H9 (cell line): ENCODE results near the gene DYNC2H1. TPM values are rescaled to one million over a fixed set of nuclear protein-coding genes. Genes with fewer than 3 reads are reported as not detected.

ENCODE experiments used
- DNase-seq: peaks from one replicate; pipeline ENCODE4 v3.0.0-alpha.2; 2017
- H2AFZ ChIP-seq: one replicate; pipeline ENCODE4 v1.6.1; 2013; ENCODE audit warnings: mild to moderate bottlenecking, low read length, control low read depth, moderate library complexity
- H2AK5ac ChIP-seq: 2 replicates; pipeline ENCODE4 v1.6.1; 2013; ENCODE audit warnings: low read length, control low read depth, mixed read lengths; ENCODE audit not compliant: insufficient read length
- H2BK120ac ChIP-seq: one replicate; pipeline ENCODE4 v1.6.1; 2013; ENCODE audit warnings: low read depth, mild to moderate bottlenecking, low read length, control low read depth, inconsistent platforms; ENCODE audit not compliant: poor library complexity, severe bottlenecking
- H2BK12ac ChIP-seq: 2 replicates; pipeline ENCODE4 v1.6.1; 2013; ENCODE audit warnings: low read length, control low read depth, mixed read lengths, low read depth; ENCODE audit not compliant: insufficient read length
- H2BK15ac ChIP-seq: 2 replicates; pipeline ENCODE4 v1.6.1; 2013; ENCODE audit warnings: low read depth, low read length, control low read depth
- H2BK20ac ChIP-seq: one replicate; pipeline ENCODE4 v1.6.1; 2013; ENCODE audit warnings: low read depth, mild to moderate bottlenecking, low read length, control low read depth, inconsistent platforms; ENCODE audit not compliant: poor library complexity, severe bottlenecking
- H2BK5ac ChIP-seq: 2 replicates; pipeline ENCODE4 v1.6.1; 2013; ENCODE audit warnings: low read length, control low read depth, mixed read lengths; ENCODE audit not compliant: insufficient read length
- H3K14ac ChIP-seq: 2 replicates; pipeline ENCODE4 v1.6.1; 2013; ENCODE audit warnings: low read length, control low read depth; ENCODE audit not compliant: insufficient read depth
- H3K18ac ChIP-seq: 2 replicates; pipeline ENCODE4 v1.6.1; 2013; ENCODE audit warnings: low read depth, mild to moderate bottlenecking, mixed read lengths, low read length, control low read depth; ENCODE audit not compliant: insufficient read length
- H3K23ac ChIP-seq: 2 replicates; pipeline ENCODE4 v1.6.1; 2013; ENCODE audit warnings: low read length, control low read depth, mixed read lengths, low read depth; ENCODE audit not compliant: insufficient read length
- H3K23me2 ChIP-seq: 2 replicates; pipeline ENCODE4 v1.6.1; 2013; ENCODE audit warnings: low read depth, mild to moderate bottlenecking, mixed read lengths, low read length, control low read depth; ENCODE audit not compliant: insufficient read length, poor library complexity, severe bottlenecking
- H3K27ac ChIP-seq: 2 replicates; pipeline ENCODE4 v1.5.1; 2013; ENCODE audit warnings: low read length, control low read depth, mixed read lengths, low read depth; ENCODE audit not compliant: insufficient read length
- H3K27me3 ChIP-seq: 2 replicates; pipeline ENCODE4 v1.6.1; 2013; ENCODE audit warnings: low read length, control low read depth, inconsistent platforms; ENCODE audit not compliant: insufficient read depth
- H3K4ac ChIP-seq: 2 replicates; pipeline ENCODE4 v1.6.1; 2013; ENCODE audit warnings: low read depth, mild to moderate bottlenecking, control low read depth, inconsistent platforms, low read length, moderate library complexity
- H3K4me1 ChIP-seq: 2 replicates; pipeline ENCODE4 v1.6.1; 2013; ENCODE audit warnings: low read length, control low read depth, inconsistent platforms; ENCODE audit not compliant: insufficient read depth
- H3K4me2 ChIP-seq: 2 replicates; pipeline ENCODE4 v1.6.1; 2013; ENCODE audit warnings: low read length, control low read depth, mixed read lengths; ENCODE audit not compliant: insufficient read length, insufficient read depth
- H3K56ac ChIP-seq: 2 replicates; pipeline ENCODE4 v1.6.1; 2013; ENCODE audit warnings: low read depth, mild to moderate bottlenecking, mixed read lengths, low read length, control low read depth; ENCODE audit not compliant: insufficient read length
- H3K79me1 ChIP-seq: 2 replicates; pipeline ENCODE4 v1.6.1; 2013; ENCODE audit warnings: low read depth, mild to moderate bottlenecking, moderate library complexity, low read length, control low read depth, inconsistent platforms; ENCODE audit not compliant: insufficient read depth, poor library complexity, severe bottlenecking
- H3K79me2 ChIP-seq: 2 replicates; pipeline ENCODE4 v1.6.1; 2013; ENCODE audit warnings: low read length, control low read depth, inconsistent platforms; ENCODE audit not compliant: insufficient read depth
- H3K9ac ChIP-seq: 2 replicates; pipeline ENCODE4 v1.6.1; 2013; ENCODE audit warnings: low read length, control low read depth, mixed read lengths; ENCODE audit not compliant: insufficient read length; ENCODE audit errors: extremely low read depth
- H3K9me3 ChIP-seq: one replicate; pipeline ENCODE4 v1.6.1; 2013; ENCODE audit warnings: low read depth, low read length, inconsistent platforms; ENCODE audit not compliant: control insufficient read depth
- H3T11ph ChIP-seq: one replicate; pipeline ENCODE4 v1.6.1; 2013; ENCODE audit warnings: mild to moderate bottlenecking, low read length, control low read depth, inconsistent platforms
- H4K20me1 ChIP-seq: one replicate; pipeline ENCODE4 v1.6.1; 2013; ENCODE audit not compliant: control insufficient read depth, insufficient read length, insufficient read depth
- H4K5ac ChIP-seq: 2 replicates; pipeline ENCODE4 v1.6.1; 2013; ENCODE audit warnings: low read depth, mild to moderate bottlenecking, mixed read lengths, low read length, control low read depth; ENCODE audit not compliant: insufficient read length
- H4K8ac ChIP-seq: replicated peaks from 2 replicates; pipeline ENCODE4 v1.6.1; 2013; ENCODE audit warnings: low read length, control low read depth, mixed read lengths, low read depth; ENCODE audit not compliant: insufficient read length
- H4K91ac ChIP-seq: 2 replicates; pipeline ENCODE4 v1.6.1; 2013; ENCODE audit warnings: low read depth, mild to moderate bottlenecking, moderate library complexity, mixed read lengths, low read length, control low read depth; ENCODE audit not compliant: insufficient read length
- H3K27ac Mint-ChIP-seq, 3 experiments: 2 replicates in 2 of 3; 3 replicates in 1 of 3; pipeline ENCODE4 v1.8.0; 2020 to 2021; ENCODE audit warnings: mixed read lengths in 3 of 3, mild to moderate bottlenecking in 1 of 3, moderate library complexity in 1 of 3
- H3K27me3 Mint-ChIP-seq: 2 replicates; pipeline ENCODE4 v1.8.0; 2021; ENCODE audit warnings: low read depth, mild to moderate bottlenecking, moderate library complexity, mixed read lengths
- H3K36me3 Mint-ChIP-seq, 3 experiments: 2 replicates in 2 of 3; 3 replicates in 1 of 3; pipeline ENCODE4 v1.8.0; 2020 to 2021; ENCODE audit warnings: low read depth in 3 of 3, mixed read lengths in 3 of 3; ENCODE audit not compliant: insufficient read depth in 1 of 3
- H3K4me1 Mint-ChIP-seq, 2 experiments: 2 replicates each; pipeline ENCODE4 v1.8.0; 2020; ENCODE audit warnings: mixed read lengths in 2 of 2
- H3K4me3 Mint-ChIP-seq, 2 experiments: 2 replicates in 1 of 2; 3 replicates in 1 of 2; pipeline ENCODE4 v1.8.0; 2020 to 2021; ENCODE audit warnings: mild to moderate bottlenecking in 2 of 2, mixed read lengths in 2 of 2, moderate library complexity in 1 of 2
- H3K9me3 Mint-ChIP-seq, 2 experiments: 2 replicates in 1 of 2; 3 replicates in 1 of 2; pipeline ENCODE4 v1.8.0; 2020; ENCODE audit warnings: mild to moderate bottlenecking in 2 of 2, mixed read lengths in 2 of 2, moderate library complexity in 1 of 2
- CTCF ChIP-seq: fragments of 200-600 bp; sonication (generic); conservative IDR thresholded peaks from 3 replicates; pipeline ENCODE4 v1.8.0; 2021; ENCODE audit warnings: antibody characterized with exemption, mild to moderate bottlenecking
- WGBS: extraction: QIAGEN DNeasy Blood & Tissue Kit; methylation state at CpG from one replicate; pipeline ENCODE4 v1.1.7; 2013; ENCODE audit warnings: missing lambda C conversion rate, low lambda C conversion rate, mixed read lengths; ENCODE audit not compliant: insufficient read length; ENCODE audit errors: extremely low coverage; 5-methylcytosine and 5-hydroxymethylcytosine counted together
- total RNA-seq: library from RNA; stranded (reverse); gene quantifications from 2 replicates; pipeline ENCODE4 v1.2.1, GENCODE V29; 2021

The DYNC2H1 gene
- total RNA-seq, 1 experiment from 2014 or later: 13.2 TPM

- Histone ChIP-seq H3K9me3 (no peaks in the 10 kb centered on the region), H4K8ac (no peak overlapping the region), H3K14ac (no peak overlapping the region), H3K79me1 (no peaks in the 10 kb centered on the region), H3K23ac (no peak overlapping the region), H3K27ac (no peak overlapping the region), H2AK5ac (no peak overlapping the region), H3K4me1 (no peaks in the 10 kb centered on the region), H2BK12ac (no peak overlapping the region), H3K9ac (no peak overlapping the region), H3K79me2 (peaks cover 5% of the 10 kb centered on the region; the same call in 1 of the 2 replicates), H2BK20ac (no peak overlapping the region), H2BK15ac (no peak overlapping the region), H3K4me2 (no peak overlapping the region), H4K20me1 (no peaks in the 10 kb centered on the region), H4K91ac (no peak overlapping the region), H3K27me3 (no peaks in the 10 kb centered on the region), H3K56ac (no peak overlapping the region), H4K5ac (no peak overlapping the region), H3K4ac (no peak overlapping the region), H2AFZ (no peak overlapping the region), H2BK5ac (no peak overlapping the region), H3K23me2 (no peaks in the 10 kb centered on the region), H3T11ph (no peak overlapping the region), H2BK120ac (no peak overlapping the region), H3K18ac (no peak overlapping the region)
- Mint-ChIP-seq H3K36me3 (peaks cover 49 to 88% (median 69%) of the 10 kb centered on the region in 3 experiments), H3K9me3 (no peaks in the 10 kb centered on the region), H3K4me1 (no peaks in the 10 kb centered on the region), H3K27me3 (no peaks in the 10 kb centered on the region), H3K4me3 (no peak overlapping the region), H3K27ac (no peak overlapping the region)
- DNase-seq: no peak
- TF ChIP-seq CTCF: no peak
- no CpG with 5 or more reads among the region's 3 CpGs for WGBS
These were observed 31.7 kb upstream of the DYNC2H1 start for GRCh38 chr11:103077554-103077953.
